ENCODE measurements around the gene RBM41. TPM values are rescaled to one million over a fixed set of nuclear protein-coding genes. Genes with fewer than 3 reads are reported as not detected.
A peak's percentile ranks its signal among the peaks of the same experiment; 100 is the strongest.
"Not testable (repeated sequence)": the region's sequence is repeated elsewhere in the genome, so short reads cannot be mapped to it uniquely, and the experiment has no call there.

RBM41 gene
- total RNA-seq, 2 experiments from 2014 or later: 15.3 to 15.8 TPM

GRCh38 chrX:107117993-107118321 lies 665 bp downstream of the RBM41 start:
- H3K9me3 Mint-ChIP-seq (ENCODE audit: low read depth): no peaks in the 10 kb centered on the region
- peak overlapping the region; percentile 94 for H3K27ac Mint-ChIP-seq
- peaks cover 20% of the 10 kb centered on the region for H3K4me1 Mint-ChIP-seq
- DNase-seq (no peak), ATAC-seq (no peak)
- CTCF ChIA-PET: no interaction called here
- H3K36me3 Mint-ChIP-seq: peaks cover 24% of the 10 kb centered on the region
- H3K27me3 Mint-ChIP-seq: no peaks in the 10 kb centered on the region
- peak overlapping the region; percentile 92 for H3K4me3 Mint-ChIP-seq

DNA sequence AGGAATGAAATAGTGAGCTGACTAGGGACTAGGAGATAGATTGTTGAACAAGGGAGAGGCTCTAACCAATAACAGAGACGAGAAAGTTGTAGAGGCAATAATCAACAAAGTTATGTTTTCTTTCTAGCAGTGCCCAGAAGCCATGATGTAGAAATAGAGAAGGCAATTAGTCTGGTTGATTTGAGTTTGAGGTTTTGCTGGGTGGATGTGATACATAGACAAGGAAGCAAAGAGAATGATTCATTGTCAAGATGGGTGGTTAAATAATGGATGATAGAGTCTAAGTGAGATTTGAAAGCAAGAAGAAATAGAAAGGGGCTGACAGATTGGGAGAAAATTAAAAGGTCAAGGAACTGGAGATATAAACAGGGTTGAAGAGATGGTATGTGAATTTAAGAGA lies 11.2 kb downstream of the RBM41 start:
- no peaks in the 10 kb centered on the region for H3K27me3 Mint-ChIP-seq
- H3K36me3 Mint-ChIP-seq: peaks cover 29% of the 10 kb centered on the region
- DNase-seq (no peak), ATAC-seq (no peak)
- H3K4me3 Mint-ChIP-seq: no peak overlapping the region
- H3K27ac Mint-ChIP-seq: no peak overlapping the region
- CTCF ChIA-PET: no interaction called here
- peaks cover 7% of the 10 kb centered on the region for H3K4me1 Mint-ChIP-seq
- no peaks in the 10 kb centered on the region for H3K9me3 Mint-ChIP-seq (ENCODE audit: low read depth)

- H3K9me3 Mint-ChIP-seq (ENCODE audit: low read depth): no peaks in the 10 kb centered on the region
- no peak overlapping the region for H3K27ac Mint-ChIP-seq
- CTCF ChIA-PET: no interaction called here
- H3K27me3 Mint-ChIP-seq: no peaks in the 10 kb centered on the region
- ATAC-seq: no peak
- no peak overlapping the region for H3K4me3 Mint-ChIP-seq
- H3K4me1 Mint-ChIP-seq: peaks cover 5% of the 10 kb centered on the region
- no peak for DNase-seq
- H3K36me3 Mint-ChIP-seq: peaks cover 26% of the 10 kb centered on the region
These were observed 15.6 kb downstream of the RBM41 start for GRCh38 chrX:107102980-107103379.

- Mint-ChIP-seq H3K36me3 (peaks cover 16% of the 10 kb centered on the region), H3K4me3 (no peak overlapping the region), H3K9me3 (ENCODE audit: low read depth) (peaks cover under 1% of the 10 kb centered on the region), H3K27me3 (no peaks in the 10 kb centered on the region), H3K4me1 (no peaks in the 10 kb centered on the region), H3K27ac (no peak overlapping the region)
- DNase-seq (no peak), ATAC-seq (no peak)
- CTCF ChIA-PET: no interaction called here
These were observed 42.5 kb downstream of the RBM41 start for GRCh38 chrX:107076158-107076557.

- H3K36me3 Mint-ChIP-seq; H3K9me3 Mint-ChIP-seq (ENCODE audit: low read depth); H3K4me3 Mint-ChIP-seq; H3K27ac Mint-ChIP-seq; ATAC-seq; DNase-seq; H3K4me1 Mint-ChIP-seq; CTCF ChIA-PET; H3K27me3 Mint-ChIP-seq: not testable (repeated sequence)
These were observed 60.9 kb downstream of the RBM41 start for GRCh38 chrX:107057731-107058130.

GRCh38 chrX:107054978-107055377 lies 63.6 kb downstream of the RBM41 start:
- ATAC-seq: no peak
- CTCF ChIA-PET: no interaction called here
- no peaks in the 10 kb centered on the region for H3K4me1 Mint-ChIP-seq
- H3K9me3 Mint-ChIP-seq (ENCODE audit: low read depth): no peaks in the 10 kb centered on the region
- no peak overlapping the region for H3K27ac Mint-ChIP-seq
- no peak for DNase-seq
- no peak overlapping the region for H3K4me3 Mint-ChIP-seq
- no peaks in the 10 kb centered on the region for H3K36me3 Mint-ChIP-seq
- no peaks in the 10 kb centered on the region for H3K27me3 Mint-ChIP-seq

DNA sequence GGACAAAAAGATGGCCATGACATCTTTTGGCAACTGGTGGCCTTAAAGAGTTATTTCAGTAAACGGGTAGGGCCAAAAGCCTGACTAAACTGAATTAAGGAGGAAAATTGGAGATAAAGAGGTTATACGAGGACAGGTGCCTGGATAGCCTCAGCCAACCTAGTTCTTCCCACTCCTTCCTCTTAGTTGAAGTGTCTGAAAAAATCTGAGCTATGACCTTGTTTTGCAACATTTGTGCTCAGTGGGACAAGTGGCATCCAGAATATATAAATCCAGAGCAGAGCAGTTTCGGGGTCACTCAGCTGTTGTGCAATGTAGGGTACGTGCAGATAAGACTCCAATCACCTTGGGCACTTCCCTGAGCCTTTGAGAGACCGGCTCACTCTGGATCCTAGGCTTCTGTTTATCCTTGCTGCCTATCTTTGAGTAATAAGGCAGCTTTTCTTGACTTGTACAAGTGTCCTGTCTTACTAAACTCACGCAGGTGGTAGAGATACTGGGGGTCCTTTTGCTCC lies 68.4 kb downstream of the RBM41 start:
- CTCF ChIA-PET: no interaction called here
- H3K9me3 Mint-ChIP-seq (ENCODE audit: low read depth): no peaks in the 10 kb centered on the region

GRCh38 chrX:107047622-107048021 lies 71.0 kb downstream of the RBM41 start:
- CTCF ChIA-PET: no interaction called here
- H3K27ac Mint-ChIP-seq: no peak overlapping the region
- H3K4me1 Mint-ChIP-seq: no peaks in the 10 kb centered on the region
- H3K4me3 Mint-ChIP-seq: no peak overlapping the region
- H3K27me3 Mint-ChIP-seq: peaks cover 7% of the 10 kb centered on the region
- H3K36me3 Mint-ChIP-seq: no peaks in the 10 kb centered on the region
- DNase-seq: no peak
- H3K9me3 Mint-ChIP-seq (ENCODE audit: low read depth): no peaks in the 10 kb centered on the region
- ATAC-seq: no peak

More for the DNA sequence above, 68.4 kb downstream of the RBM41 start:
- no peak for ATAC-seq
- Mint-ChIP-seq H3K4me1 (no peaks in the 10 kb centered on the region), H3K27me3 (peaks cover 7% of the 10 kb centered on the region), H3K36me3 (no peaks in the 10 kb centered on the region), H3K27ac (no peak overlapping the region), H3K4me3 (no peak overlapping the region)
- no peak for DNase-seq

DNA sequence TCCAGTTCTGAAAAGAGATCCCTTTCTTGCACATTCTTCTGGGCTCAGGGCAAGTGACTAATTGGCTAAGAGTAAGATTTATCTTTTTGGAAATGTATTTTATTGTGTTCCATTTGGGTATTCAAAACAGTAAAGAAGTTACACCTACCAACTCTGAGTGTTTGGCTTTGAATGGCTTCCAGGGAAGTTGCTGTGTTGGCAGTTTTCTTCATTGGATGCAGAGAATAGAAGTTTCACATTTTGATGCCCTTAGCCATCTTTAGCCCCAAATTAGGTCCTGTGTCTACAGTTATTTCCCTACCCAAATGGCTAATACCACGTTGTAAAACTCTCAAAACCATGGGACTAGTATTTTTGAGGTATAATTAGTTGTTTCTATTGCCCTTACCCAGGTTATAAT lies 88.9 kb downstream of the RBM41 start:
- no peaks in the 10 kb centered on the region for H3K36me3 Mint-ChIP-seq
- H3K4me1 Mint-ChIP-seq: no peaks in the 10 kb centered on the region
- CTCF ChIA-PET: no interaction called here
- no peaks in the 10 kb centered on the region for H3K9me3 Mint-ChIP-seq (ENCODE audit: low read depth)
- no peak overlapping the region for H3K4me3 Mint-ChIP-seq
- ATAC-seq (no peak), DNase-seq (no peak)
- H3K27ac Mint-ChIP-seq: no peak overlapping the region
- H3K27me3 Mint-ChIP-seq: peaks cover 3% of the 10 kb centered on the region

GRCh38 chrX:107025545-107025944 lies 93.1 kb downstream of the RBM41 start:
- Mint-ChIP-seq H3K36me3 (no peaks in the 10 kb centered on the region), H3K27ac (no peak overlapping the region), H3K27me3 (peaks cover 3% of the 10 kb centered on the region), H3K4me3 (no peak overlapping the region), H3K9me3 (ENCODE audit: low read depth) (no peaks in the 10 kb centered on the region), H3K4me1 (no peaks in the 10 kb centered on the region)
- ATAC-seq (no peak), DNase-seq (no peak)
- CTCF ChIA-PET: no interaction called here

DNA sequence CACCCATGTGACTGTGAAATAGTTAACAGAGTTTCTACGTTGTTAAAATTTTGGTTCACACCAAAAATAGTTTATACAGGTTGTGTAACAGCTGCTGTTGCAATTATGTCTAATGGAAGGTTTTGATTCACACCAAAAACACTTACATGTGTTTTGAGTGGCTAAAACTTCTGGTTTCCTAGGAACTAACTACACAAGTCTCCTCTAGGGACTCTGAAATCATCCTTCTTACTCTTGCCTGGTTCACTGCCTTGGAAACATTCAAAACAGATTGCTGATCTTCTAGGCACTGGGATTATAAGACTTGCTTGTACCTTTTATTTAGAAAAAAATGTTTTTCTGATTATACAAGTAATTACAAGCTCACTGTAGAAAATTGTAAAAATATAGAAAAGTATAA lies 103.7 kb downstream of the RBM41 start:
- Mint-ChIP-seq H3K36me3 (no peaks in the 10 kb centered on the region), H3K4me3 (no peak overlapping the region), H3K9me3 (ENCODE audit: low read depth) (no peaks in the 10 kb centered on the region), H3K27me3 (no peaks in the 10 kb centered on the region), H3K4me1 (no peaks in the 10 kb centered on the region), H3K27ac (no peak overlapping the region)
- CTCF ChIA-PET: no interaction called here
- DNase-seq (no peak), ATAC-seq (no peak)

Other genes starting within 250 kb of the RBM41 start
- not detected for gene RIPPLY1, start 215.5 kb downstream of the RBM41 start, total RNA-seq
- gene CLDN2, start 198.4 kb downstream of the RBM41 start, total RNA-seq: not detected
- 1 to 10 TPM; 7.3 to 8.4 TPM for gene MORC4, start 118.6 kb downstream of the RBM41 start, total RNA-seq
- gene NUP62CL, start 87.6 kb upstream of the RBM41 start, total RNA-seq: 1 to 10 TPM; 2.0 to 3.0 TPM
- not detected for gene DNAAF6, start 87.8 kb upstream of the RBM41 start, total RNA-seq

Measured in activated CD8-positive, alpha-beta memory T cell treated with anti-CD3 and anti-CD28 coated beads, Interleukin-2, amount 10 ng/mL, durations not matched to agents 7 days and 5 days (primary cell).